Hematopoietic multipotent progenitor cell treated with erythropoietin and hydrocortisone succinate and interleukin-3 and kit ligand, for 4 days (in vitro differentiated cells): Measurements from ENCODE around the gene NOP9.
A peak's percentile ranks its signal among the peaks of the same experiment; 100 is the strongest.
"Not testable (repeated sequence)": the region's sequence is repeated elsewhere in the genome, so short reads cannot be mapped to it uniquely, and the experiment has no call there.

Experiments used
- DNase-seq: peaks from one replicate; pipeline ENCODE4 v3.0.0-alpha.2; 2015

NOP9 gene

DNA sequence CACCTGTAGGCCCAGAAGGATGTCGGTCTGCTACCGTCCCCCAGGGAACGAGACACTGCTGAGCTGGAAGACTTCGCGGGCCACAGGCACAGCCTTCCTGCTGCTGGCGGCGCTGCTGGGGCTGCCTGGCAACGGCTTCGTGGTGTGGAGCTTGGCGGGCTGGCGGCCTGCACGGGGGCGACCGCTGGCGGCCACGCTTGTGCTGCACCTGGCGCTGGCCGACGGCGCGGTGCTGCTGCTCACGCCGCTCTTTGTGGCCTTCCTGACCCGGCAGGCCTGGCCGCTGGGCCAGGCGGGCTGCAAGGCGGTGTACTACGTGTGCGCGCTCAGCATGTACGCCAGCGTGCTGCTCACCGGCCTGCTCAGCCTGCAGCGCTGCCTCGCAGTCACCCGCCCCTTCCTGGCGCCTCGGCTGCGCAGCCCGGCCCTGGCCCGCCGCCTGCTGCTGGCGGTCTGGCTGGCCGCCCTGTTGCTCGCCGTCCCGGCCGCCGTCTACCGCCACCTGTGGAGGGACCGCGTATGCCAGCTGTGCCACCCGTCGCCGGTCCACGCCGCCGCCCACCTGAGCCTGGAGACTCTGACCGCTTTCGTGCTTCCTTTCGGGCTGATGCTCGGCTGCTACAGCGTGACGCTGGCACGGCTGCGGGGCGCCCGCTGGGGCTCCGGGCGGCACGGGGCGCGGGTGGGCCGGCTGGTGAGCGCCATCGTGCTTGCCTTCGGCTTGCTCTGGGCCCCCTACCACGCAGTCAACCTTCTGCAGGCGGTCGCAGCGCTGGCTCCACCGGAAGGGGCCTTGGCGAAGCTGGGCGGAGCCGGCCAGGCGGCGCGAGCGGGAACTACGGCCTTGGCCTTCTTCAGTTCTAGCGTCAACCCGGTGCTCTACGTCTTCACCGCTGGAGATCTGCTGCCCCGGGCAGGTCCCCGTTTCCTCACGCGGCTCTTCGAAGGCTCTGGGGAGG lies 11.3 kb downstream of the NOP9 start, which contains the start of gene LTB4R:
Gene LTB4R, plus strand, starts transcription at position 857 of the 959 bp plus-strand sequence. CDS start 4,150 bp downstream, outside the sequence.
- DNase-seq = peak; percentile 89

DNA sequence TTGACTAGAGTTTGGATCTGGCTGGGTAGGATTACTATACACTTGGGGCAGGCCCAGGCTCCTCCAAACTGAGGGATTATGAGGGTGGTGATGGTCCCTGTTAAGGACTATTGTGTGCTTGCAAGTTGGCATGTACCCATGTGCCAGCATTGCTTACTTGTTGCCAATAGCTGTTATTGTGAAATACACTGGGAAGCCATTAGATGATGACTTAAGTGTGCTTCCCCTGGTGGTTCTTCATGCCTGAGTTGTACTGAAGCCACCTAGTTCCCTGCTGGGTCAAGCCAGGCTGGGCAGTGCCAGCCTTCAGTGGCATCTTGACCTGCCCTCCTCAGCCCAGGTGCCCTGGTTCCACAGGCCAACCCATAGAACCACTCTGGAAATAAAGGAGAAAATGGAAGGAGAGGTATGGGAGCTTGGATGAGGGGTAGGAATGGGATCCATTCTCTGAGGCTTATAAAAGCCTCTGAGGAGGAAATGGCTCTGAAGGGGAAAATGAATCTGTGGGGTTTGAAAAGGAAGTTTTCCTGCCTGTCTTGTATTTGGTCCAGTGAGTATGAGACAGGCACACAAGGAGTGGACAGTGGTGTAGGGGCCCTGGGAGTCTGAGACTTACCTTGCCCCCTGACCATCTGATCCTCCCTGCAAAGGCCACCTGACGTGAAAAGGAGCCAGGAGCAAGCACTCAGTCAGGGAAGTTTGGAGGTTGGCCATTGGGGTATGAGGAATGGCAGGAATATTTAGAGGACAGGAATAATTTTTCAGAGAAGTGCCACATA lies 12.4 kb downstream of the NOP9 start:
- peak; percentile 70 for DNase-seq

- peak; percentile 91 for DNase-seq
These were observed 13.3 kb downstream of the NOP9 start for GRCh38 chr14:24312736-24313507.

DNA sequence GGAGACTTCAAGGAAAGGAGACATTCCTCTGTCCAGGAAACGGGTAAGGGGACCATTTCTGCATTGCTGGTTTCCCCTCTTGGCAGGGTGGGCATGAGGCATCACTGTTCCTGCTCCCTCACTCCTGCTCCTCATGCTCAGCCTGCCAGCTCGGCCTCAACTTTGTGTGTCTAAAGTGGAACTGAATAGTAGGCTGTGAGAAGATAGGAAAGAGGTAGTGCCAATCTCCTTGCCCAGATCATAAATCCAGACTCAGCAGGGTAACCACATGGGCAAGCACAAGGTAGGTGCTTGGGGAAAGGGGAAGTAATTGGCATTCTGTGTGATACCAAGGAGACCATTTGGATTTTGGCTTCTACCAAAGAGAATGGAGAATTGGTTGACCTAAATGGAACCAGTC lies 14.3 kb downstream of the NOP9 start:
- peak; percentile 75 for DNase-seq

DNA sequence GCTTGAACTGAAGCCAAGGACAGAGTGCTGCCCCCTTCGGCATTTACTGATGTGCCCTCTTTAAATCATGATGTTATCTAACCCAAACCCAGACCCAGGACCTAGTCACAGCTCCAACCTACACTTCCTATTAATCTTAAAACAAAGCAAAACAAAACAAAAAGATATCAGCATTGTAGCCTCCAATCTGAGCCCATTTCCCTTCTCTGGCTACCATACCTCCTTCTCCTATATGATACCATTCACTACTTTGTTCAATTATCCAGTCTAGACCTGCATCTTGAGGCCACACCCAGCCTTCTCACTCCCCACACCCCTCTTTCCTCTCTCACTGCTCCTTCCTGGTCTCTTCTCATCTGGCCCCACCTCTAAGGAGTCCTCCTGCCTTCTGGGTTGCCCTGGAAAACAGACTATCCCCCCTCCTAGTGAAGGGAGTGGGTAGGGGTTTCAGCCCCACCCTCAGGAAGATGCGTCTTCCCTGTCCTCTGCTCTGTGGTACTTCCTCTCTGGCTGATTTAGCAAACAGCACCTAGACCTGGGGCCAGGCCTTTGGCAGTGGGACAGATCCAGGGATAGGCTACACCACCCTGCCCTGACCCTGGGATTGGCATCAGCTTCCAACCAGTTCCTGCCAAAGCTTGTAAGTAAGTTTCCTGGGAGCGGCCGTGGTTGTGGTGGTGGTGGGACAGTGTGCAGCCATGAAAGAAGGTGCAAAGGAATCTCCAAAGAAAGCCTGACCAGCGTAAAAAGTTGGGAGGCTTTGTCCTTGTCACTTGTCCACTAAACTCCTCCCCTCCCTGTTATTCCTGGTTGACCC lies 14.9 kb downstream of the NOP9 start:
- DNase-seq = no peak

GRCh38 chr14:24315243-24315806 lies 15.7 kb downstream of the NOP9 start:
- DNase-seq = no peak

GRCh38 chr14:24315807-24316596 lies 16.4 kb downstream of the NOP9 start:
- peak; percentile 65 for DNase-seq

- no peak for DNase-seq
These were observed 16.9 kb downstream of the NOP9 start for GRCh38 chr14:24316597-24316950.

DNA sequence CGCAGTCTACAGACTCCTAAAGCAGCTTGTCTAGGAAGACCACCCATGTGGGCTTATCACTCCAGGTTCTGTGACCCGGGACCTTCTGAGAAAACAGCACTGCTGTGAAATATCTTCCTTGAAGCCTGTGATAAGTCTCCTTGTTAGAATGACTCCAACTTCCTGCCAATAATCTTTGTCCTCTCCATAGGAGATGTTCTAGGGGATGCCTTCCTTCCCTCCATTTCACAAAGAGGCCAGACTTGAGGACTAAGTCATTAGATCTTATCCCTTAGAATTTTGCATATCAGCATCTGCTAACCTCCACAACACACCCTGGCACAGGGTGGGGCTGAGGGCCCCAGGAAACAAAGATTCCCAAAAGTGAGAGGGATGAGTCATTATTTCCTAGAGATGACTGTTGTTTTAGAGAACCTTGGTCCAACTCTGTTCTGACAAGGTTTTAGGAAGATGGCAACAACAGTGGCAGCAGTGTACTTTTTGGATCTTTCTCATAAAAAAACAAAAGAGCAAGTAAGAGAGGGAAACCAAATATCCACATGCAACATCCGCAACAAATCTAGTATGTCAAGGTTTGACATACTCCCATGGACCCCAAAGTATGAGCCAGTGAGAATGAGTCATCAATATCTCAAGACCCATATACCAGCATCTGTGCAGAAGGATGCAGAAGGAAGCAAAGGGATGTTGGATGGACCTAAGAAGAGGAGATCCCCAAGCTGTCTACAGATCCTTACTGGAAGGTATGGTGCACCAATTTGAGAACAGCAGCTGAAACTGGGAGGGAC lies 17.7 kb downstream of the NOP9 start:
- no peak for DNase-seq

GRCh38 chr14:24321212-24321975 lies 21.7 kb downstream of the NOP9 start:
- no peak for DNase-seq

DNA sequence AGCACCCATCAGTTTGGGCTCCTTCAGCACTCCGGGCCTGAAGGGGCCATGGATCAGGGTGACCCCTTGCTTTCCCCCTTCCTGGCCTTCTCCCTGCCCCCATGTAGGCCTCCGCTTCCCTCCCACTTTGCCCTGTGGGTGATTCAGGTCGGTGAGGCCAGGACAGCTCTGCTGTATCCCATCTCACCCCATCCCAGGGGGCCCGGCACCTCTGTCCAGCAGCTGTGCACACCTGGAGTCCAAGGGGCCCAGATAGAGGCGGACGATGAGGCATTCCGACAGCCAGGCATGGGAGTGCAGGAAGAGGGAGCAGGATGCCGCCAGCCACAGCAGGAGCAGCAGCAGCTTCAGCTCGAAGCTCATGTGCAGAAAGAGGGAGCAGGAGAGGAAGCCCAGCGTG lies 23.0 kb downstream of the NOP9 start:
- no peak for DNase-seq

DNA sequence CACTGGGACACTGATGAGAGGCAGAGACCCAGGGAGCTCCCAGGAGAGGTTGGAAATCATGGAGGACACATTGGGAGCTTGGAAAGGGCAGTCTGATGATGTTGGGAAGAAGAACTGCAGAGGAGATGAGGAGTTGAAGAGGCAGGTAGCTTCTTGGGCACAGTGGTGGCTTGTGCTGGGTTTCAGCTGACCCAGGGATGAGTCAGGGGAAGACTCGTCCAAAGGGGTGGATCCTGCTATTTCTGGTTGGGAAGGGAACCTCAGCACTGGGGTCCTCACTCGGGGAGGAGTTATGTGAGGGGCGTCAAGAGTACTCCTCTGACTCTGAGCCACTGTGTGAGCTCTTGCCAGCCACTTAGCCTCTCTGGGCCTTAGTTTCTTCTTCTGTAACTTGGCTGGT lies 23.7 kb downstream of the NOP9 start:
- no peak for DNase-seq

- DNase-seq = no peak
These were observed 24.4 kb downstream of the NOP9 start for GRCh38 chr14:24324024-24324423.

GRCh38 chr14:24325041-24325530 lies 25.4 kb downstream of the NOP9 start:
- no peak for DNase-seq

DNA sequence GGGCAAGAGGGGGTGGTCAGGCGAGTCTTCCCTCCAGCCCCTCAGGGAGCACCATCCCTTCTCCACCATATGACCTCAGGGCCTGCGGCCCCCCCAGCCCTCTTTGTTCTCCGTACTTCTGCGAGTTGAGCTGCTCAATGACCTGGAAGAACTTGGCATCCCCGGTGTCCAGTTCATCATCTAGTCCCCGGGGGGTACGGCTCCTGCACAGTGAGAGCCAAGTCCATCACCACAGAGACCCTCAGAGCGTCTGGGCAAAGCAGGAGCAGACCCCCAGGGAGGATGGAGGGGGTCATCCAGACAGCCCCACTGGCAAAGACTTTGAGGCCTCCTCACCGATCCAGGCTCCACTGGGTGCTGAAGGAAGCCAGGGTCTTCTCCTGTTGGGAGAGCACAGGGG lies 26.3 kb downstream of the NOP9 start:
- DNase-seq = no peak

- DNase-seq = peak; percentile 27
These were observed 27.7 kb downstream of the NOP9 start for GRCh38 chr14:24327303-24327702.

DNA sequence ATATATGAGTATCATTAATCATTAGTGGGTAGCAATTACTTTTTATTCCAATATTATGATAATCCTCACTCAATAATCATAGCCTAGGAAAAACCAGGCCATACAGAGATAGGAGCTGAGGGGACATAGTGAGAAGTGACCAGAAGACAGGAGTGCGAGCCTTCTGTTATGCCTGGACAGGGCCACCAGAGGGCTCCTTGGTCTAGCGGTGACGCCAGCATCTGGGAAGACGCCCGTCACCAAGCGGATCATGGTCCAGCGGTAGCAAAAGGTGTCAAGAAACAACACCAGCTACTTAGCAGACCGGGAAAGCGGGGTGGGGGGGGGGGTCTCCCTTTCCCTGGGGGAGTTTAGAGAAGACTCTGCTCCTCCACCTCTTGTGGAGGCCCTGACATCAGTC lies 28.3 kb downstream of the NOP9 start:
- not testable (repeated sequence) for DNase-seq

DNA sequence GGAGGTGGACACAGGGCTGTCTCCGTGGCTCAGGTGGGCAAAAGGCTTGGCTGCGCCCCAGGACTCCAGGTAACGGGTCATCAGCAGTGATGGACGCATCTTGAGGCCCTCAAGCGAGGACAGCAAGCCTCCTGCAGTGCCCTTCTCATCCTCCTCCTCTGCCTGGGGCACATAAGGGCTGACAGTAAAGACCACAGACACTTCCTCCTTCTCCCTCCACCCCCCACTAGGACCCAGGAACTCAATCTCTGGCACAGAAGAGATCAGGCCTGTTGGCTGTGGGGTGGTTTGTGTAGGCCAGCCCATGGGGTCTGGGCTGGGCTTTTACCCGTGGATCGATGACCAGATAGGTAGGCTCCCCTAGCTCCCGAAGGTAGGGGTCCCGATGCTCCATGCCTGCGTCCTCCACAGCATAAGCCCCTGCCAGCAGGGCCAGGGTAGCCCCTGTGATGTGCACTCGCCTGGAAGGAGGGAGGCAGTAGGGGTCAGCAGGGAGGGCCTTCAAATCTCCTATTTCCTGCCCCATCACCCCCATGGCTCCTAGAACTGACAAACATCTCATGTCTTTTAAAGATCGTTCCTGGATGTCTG lies 29.5 kb downstream of the NOP9 start:
- peak; percentile 52 for DNase-seq

GRCh38 chr14:24329736-24330135 lies 30.1 kb downstream of the NOP9 start:
- peak; percentile 91 for DNase-seq
